Dermis microvascular lymphatic vessel endothelial cell (primary cell): ENCODE results near the gene FBLN2. TPM values are rescaled to one million over a fixed set of nuclear protein-coding genes. Genes with fewer than 3 reads are reported as not detected.
"Not testable (repeated sequence)": the region's sequence is repeated elsewhere in the genome, so short reads cannot be mapped to it uniquely, and the experiment has no call there.

Experiments
- DNase-seq, 2 donors: peaks; one replicate each; pipeline versions ENCODE4 v3.0.0 to v3.0.0-alpha.2; 2010; ENCODE audit warnings: low read depth in 2 of 2
- total RNA-seq: library from RNA; depleted of rRNA; stranded (reverse); fragments of >200 nt; gene quantifications from 2 replicates; pipeline ENCODE4 v1.2.1, GENCODE V29; 2014

FBLN2 gene
- total RNA-seq, 1 donor from 2014 or later, result 2.7 TPM

GRCh38 chr3:13513913-13514517 lies 34.9 kb upstream of the FBLN2 start:
- no peak for DNase-seq

DNA sequence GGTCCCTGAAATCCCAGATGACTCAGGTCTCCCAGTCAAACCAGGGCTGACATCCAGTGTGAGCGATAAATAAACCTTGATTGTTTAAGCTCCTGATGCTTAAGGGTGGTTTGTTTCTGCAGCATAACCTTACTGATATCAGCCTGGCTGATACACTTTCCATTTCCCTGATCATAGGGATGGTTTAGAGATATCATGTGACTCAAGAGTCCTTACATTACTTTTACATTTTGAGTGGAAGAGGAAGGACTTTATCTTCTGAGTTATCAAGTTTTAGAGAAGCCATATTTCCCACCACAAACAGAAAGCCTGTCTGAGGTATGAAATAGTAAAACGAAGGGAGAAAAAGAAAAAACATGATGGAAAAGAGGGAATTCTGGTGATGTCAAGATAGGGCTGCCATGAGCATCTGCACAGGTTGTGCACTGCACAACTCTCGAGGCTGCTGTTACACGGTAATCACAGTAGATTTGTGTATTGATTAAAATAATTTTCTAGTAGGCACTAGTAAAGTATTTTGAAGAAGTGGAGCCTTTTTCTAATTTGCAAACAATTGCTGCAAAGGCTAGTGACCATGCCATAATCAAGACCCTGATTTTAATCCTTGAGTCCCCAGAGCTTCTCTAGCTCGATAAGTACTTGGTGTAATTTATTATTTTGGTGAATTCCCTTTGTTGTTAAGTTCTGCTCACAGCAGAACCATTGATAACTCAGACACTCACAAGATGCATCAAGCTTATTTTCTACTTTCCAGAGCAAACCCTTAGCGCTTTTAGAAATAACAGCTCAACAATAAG lies 34.1 kb upstream of the FBLN2 start:
- no peak for DNase-seq

DNA sequence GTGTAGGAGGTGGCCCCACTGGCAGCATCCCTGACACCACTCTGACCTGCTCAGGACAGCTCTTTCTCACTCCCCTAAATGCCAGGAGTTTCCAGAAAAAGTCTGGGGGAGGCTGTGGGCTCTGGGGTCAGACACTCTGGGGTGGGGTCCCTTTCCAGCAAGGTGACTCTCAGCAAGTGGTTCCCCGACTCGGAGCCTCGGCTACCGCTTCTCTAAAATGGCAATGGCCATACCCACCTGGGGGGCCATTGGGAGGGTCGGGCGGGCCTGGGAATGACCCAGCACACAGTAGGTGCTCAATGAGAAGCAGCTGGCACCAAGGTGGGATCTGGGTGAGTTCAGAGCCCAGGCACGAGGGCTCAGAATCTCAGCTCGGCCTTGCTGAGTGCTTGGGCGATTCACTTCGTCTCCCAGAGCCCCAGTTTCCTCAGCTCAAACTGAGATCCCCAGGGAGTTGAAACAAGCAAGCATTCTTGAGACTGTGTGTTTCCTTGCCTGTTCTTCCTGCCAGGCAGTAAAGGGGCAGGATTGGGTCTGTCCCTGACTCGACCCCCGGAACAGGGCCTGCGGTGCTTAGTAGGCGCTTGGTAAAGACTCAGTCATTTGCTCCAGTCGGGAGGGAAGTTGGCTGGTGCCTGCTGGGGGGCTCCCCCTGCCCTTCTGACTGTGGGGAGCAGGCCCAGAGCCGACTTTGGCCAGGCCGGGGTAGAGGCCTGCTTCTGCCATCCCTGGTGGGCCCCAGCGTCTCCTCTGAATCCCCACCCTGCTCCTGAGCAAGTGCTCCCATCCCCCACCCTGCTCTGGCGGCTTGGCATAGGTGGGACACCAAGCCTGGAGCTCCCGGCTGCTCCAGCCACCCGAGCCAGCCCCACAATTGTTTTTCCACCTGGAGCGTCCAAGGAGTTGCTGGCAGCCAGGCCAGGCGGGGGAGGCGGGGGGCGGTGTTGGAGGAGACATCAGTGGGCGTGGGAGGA lies 32.9 kb upstream of the FBLN2 start:
- DNase-seq, result no peak

GRCh38 chr3:13516760-13517135 lies 32.2 kb upstream of the FBLN2 start:
- no peak for DNase-seq

GRCh38 chr3:13517253-13517977 lies 31.5 kb upstream of the FBLN2 start:
- DNase-seq, result no peak

DNA sequence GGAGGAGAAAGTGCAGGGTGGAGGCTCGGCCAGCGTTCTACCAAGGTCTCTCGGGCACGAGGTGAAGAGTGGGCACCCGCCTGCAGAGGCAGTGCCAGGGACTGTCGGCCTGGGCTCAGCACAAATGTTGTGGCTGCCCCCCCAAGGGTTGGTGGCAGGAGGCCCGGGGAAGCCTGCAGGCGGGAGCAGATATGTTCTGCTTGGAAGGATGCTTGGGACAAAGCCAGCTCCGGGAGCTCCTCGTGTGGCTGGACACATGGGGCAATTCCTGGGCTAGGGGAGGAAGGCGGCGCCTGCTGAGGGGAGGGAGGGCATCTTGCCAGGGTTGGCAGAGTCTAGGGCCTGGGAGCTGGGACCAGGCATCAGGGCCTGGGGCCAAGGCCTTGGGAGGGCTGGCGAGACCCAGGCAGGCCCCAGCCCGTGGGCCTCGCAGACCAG lies 30.4 kb upstream of the FBLN2 start:
- no peak for DNase-seq

DNA sequence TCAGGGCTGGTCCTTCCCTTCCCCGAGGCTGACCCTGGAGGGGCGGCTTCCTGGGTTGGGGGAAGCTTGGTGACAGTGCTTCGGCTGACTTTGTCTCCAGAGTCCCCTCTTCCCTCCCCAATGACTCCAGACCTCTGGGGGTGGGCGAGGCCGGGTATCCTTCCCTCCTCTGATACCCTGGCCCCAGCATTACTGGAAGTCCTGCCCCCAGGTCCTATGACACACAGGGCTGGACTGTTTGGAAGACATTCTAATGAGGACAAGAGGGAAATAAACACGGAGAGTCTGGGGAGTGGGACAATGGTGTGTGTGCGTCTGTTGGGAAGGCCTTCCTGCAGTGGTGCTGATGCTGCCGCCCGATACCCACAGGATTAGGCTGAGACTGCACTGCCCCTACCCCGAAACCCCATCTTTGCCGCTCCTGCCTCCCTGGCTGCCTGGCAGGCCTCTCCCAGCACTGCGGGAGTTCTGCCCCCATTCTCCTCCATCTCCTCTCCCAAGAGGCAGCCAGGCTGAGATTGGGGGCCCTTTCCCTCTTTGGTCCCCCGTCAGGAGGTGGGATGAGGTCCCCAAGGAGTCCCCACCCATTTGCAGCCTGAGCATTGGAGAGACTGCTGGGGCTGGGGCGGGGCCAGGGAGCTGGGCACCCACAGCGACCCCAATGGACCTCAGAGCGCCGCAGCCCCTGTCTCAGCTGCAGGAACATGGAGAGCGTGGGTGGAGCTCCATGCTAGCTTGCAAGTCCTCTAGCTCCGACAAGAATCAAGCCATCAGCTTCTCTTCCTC lies 29.7 kb upstream of the FBLN2 start:
- no peak for DNase-seq

DNA sequence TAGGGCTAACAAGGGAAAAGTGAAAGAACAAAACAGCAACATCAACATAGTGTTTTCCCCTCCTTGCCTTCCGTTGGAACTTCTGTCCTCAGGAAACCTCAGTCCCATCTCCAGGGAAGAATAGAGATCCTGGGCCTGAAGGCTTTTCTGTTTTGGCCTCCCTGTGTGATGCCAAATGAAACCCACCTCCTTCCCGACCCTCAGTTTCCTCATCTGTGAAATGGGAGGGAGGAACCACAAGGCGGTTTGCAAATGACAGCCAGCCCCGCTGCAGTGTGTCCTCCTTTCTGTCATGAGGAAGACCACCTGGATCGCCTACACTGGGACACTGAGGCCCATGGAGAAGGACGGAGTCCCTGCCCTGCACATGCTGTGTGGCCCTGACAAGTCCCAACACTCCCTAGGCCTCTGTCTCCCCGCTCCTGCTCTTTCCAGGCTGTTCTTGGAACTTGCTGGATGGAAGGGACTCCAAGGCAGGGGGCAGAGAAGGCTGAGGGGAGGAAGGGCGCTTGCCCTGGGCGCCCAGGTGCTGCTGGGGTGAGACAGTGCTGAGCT lies 28.5 kb upstream of the FBLN2 start:
- DNase-seq, result no peak

DNA sequence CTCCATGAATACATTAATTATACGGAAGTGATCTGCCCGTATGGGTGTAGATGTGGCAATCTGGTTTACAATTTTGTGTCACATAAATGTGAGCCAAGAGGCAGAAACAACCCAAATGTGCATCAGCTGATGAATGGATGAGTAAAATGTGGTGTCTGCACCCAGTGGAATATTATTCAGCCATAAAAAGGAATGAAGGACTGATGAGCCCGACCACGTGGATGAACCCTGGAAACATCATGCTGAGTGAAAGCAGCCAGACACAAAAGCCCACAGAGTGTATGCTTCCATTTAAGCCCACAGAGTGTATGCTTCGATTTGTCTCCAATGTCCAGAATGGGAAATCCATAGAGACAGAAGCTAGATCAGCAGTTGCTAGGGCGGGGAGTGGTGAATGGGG lies 27.6 kb upstream of the FBLN2 start:
- DNase-seq, result no peak

- DNase-seq, result not testable (repeated sequence)
These were observed 27.2 kb upstream of the FBLN2 start for GRCh38 chr3:13521749-13522148.

- DNase-seq, result no peak
These were observed 26.7 kb upstream of the FBLN2 start for GRCh38 chr3:13522236-13522635.

GRCh38 chr3:13524979-13525669 lies 23.8 kb upstream of the FBLN2 start:
- DNase-seq, result no peak

- no peak for DNase-seq
These were observed 22.9 kb upstream of the FBLN2 start for GRCh38 chr3:13525827-13526625.

- no peak for DNase-seq
These were observed 22.3 kb upstream of the FBLN2 start for GRCh38 chr3:13526626-13526949.

DNA sequence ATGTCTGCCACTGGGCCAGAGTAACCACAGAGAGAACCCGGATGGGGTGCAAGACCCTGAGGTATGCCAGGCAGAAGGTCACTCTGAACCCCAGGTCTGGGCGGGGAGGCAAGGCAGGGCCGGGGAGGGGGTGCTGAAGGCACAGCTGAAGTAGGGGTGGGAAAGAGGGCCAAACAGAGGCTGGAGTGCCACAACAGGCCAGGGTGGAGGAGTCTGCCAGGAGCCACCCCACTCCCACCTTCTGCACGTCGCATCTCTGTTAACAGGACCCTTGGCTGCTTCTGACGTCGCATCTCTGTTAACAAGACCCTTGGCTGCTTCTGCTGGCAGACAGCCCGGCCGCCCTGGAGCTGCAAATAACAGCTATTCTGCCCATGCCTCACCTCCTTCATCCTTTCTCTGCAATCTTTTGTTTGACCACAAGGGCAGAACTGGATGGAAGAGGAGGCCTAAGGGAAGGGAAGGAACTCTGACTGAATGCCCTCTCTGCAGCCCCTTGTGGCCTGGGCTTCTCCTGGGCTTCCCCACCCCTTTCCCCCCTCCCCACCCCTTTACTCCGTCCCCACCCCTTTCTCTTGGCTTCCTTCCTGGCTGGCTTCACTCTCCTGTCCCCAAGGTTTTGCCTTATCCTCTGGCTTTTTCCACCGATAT lies 20.6 kb upstream of the FBLN2 start:
- DNase-seq, result no peak

- no peak for DNase-seq
These were observed 19.5 kb upstream of the FBLN2 start for GRCh38 chr3:13529196-13530112.

GRCh38 chr3:13530241-13531009 lies 18.5 kb upstream of the FBLN2 start:
- no peak for DNase-seq
